Stimulated activated CD8-positive, alpha-beta memory T cell treated with anti-CD3 and anti-CD28 coated beads, Interleukin-12 subunit alpha, Interleukin-12 subunit beta, amount 100 ng/mL, for 1 hour (primary cell): ENCODE data around the gene GNPNAT1.
"Not testable (repeated sequence)": the region's sequence is repeated elsewhere in the genome, so short reads cannot be mapped to it uniquely, and the experiment has no call there.

Experiments used
- DNase-seq: peaks from one replicate; pipeline ENCODE4 v3.0.0-alpha.2; 2020; ENCODE audit warnings: low read depth

Gene GNPNAT1

GRCh38 chr14:52729585-52729924 lies 61.9 kb downstream of the GNPNAT1 start:
- no peak for DNase-seq

- not testable (repeated sequence) for DNase-seq
Measured at GRCh38 chr14:52729035-52729434, 62.4 kb downstream of the GNPNAT1 start.

- not testable (repeated sequence) for DNase-seq
Measured at GRCh38 chr14:52727509-52727908, 63.9 kb downstream of the GNPNAT1 start.
